Activated B cell treated with CpG ODN at 0.5 μM for 24 hours (primary cell): ENCODE data around the gene MALRD1. TPM values are rescaled to one million over a fixed set of nuclear protein-coding genes. Genes with fewer than 3 reads are reported as not detected.

Source experiments
- ATAC-seq: fragments of 200-7000 bp; cut with Tn5 transposase; one replicate; pipeline ENCODE4 v1.10.0; 2021; ENCODE audit warnings: low read depth, mild to moderate bottlenecking, moderate library complexity
- CTCF ChIA-PET: fragments of 350-600 bp; sonication (Branson Sonifier 250); formaldehyde crosslinking; loops from one replicate; lab custom pipeline; 2021; ENCODE audit warnings: antibody characterized with exemption; lab: Charles Lee
- POLR2A ChIA-PET: fragments of 350-600 bp; sonication (Branson Sonifier 250); formaldehyde crosslinking; loops from one replicate; lab custom pipeline; 2021; ENCODE audit warnings: antibody characterized with exemption; lab: Charles Lee
- DNase-seq: peaks from one replicate; pipeline ENCODE4 v3.0.0; 2022
- H3K27ac Mint-ChIP-seq: one replicate; pipeline ENCODE4 v1.8.0; 2020; ENCODE audit warnings: mixed read lengths
- H3K27me3 Mint-ChIP-seq: one replicate; pipeline ENCODE4 v1.8.0; 2021; ENCODE audit warnings: mixed read lengths
- H3K36me3 Mint-ChIP-seq: one replicate; pipeline ENCODE4 v1.8.0; 2021; ENCODE audit warnings: low read depth, mixed read lengths
- H3K4me1 Mint-ChIP-seq: one replicate; pipeline ENCODE4 v1.8.0; 2021; ENCODE audit warnings: mixed read lengths
- H3K4me3 Mint-ChIP-seq: one replicate; pipeline ENCODE4 v1.8.0; 2020; ENCODE audit warnings: mild to moderate bottlenecking, mixed read lengths
- H3K9me3 Mint-ChIP-seq: one replicate; pipeline ENCODE4 v1.8.0; 2020; ENCODE audit warnings: mixed read lengths
- intact Hi-C: fragments of 100-400 bp; cut with micrococcal nuclease; formaldehyde crosslinking; loops from one replicate; pipeline ENCODE4 v1.15.1; 2024
- total RNA-seq: library from RNA; stranded (reverse); gene quantifications from 2 replicates; pipeline ENCODE4 v1.2.3, GENCODE V29; 2022
- TF ChIP-seq, protein P1 (sequence below): fragments of 200-600 bp; IDR thresholded peaks from one replicate; pipeline ENCODE4 v1.8.0; 2022; ENCODE audit warnings: antibody characterized with exemption, mild to moderate bottlenecking

Gene MALRD1
- total RNA-seq, 1 donor from 2014 or later, result not detected

DNA sequence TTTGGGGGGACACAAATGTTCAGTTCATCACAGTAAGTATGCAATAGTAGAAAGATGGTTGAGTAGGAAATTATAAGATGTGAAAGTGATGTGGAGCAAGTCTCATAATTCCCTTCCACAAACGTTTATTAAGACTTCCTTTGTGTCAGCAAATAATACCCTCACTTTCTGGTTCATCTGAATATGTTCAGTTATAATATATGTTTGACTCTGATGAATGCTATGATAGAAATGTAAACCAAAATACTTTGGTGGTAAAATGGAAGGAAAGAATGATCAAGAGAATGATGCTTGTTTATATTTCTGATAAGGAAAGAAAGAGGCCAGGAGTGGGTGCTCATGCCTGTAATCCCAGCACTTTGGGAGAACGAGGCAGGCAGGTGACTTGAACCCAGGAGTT lies 655.9 kb downstream of the MALRD1 start:
- no peak overlapping the region for H3K4me3 Mint-ChIP-seq
- no peaks in the 10 kb centered on the region for H3K4me1 Mint-ChIP-seq
- ATAC-seq (no peak), DNase-seq (no peak)
- intact Hi-C loops, result no loop called here
- no peaks in the 10 kb centered on the region for H3K36me3 Mint-ChIP-seq
- H3K27ac Mint-ChIP-seq, result no peak overlapping the region
- H3K27me3 Mint-ChIP-seq, result no peaks in the 10 kb centered on the region
- ChIA-PET POLR2A (no interaction called here), CTCF (no interaction called here)
- TF ChIP-seq, protein P1, sequence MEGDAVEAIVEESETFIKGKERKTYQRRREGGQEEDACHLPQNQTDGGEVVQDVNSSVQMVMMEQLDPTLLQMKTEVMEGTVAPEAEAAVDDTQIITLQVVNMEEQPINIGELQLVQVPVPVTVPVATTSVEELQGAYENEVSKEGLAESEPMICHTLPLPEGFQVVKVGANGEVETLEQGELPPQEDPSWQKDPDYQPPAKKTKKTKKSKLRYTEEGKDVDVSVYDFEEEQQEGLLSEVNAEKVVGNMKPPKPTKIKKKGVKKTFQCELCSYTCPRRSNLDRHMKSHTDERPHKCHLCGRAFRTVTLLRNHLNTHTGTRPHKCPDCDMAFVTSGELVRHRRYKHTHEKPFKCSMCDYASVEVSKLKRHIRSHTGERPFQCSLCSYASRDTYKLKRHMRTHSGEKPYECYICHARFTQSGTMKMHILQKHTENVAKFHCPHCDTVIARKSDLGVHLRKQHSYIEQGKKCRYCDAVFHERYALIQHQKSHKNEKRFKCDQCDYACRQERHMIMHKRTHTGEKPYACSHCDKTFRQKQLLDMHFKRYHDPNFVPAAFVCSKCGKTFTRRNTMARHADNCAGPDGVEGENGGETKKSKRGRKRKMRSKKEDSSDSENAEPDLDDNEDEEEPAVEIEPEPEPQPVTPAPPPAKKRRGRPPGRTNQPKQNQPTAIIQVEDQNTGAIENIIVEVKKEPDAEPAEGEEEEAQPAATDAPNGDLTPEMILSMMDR, result no peak
- peaks cover 5% of the 10 kb centered on the region for H3K9me3 Mint-ChIP-seq

DNA sequence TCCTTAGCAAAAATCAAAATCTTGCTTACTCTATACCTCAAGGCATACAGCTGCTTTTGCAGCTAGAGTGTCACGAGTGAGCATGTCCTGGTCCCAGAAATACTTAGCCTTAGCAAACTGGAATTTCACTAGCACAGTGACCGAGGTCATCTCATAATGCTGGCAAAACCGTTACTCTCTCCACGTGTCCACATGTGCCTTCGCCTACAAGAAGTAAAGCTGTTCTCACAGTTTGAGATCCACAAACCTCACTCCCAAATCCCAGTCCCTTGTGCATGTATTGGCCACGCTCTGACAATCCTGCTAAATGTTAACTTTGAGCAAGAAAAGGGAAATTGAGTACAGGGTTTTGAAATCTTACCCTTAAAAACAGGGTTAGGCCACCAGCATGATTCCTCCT lies 656.6 kb downstream of the MALRD1 start:
- H3K27ac Mint-ChIP-seq, result no peak overlapping the region
- DNase-seq, result no peak
- POLR2A ChIA-PET, result no interaction called here
- no peak overlapping the region for H3K4me3 Mint-ChIP-seq
- H3K4me1 Mint-ChIP-seq, result no peaks in the 10 kb centered on the region
- peaks cover 8% of the 10 kb centered on the region for H3K9me3 Mint-ChIP-seq
- CTCF ChIA-PET, result no interaction called here
- no peaks in the 10 kb centered on the region for H3K27me3 Mint-ChIP-seq
- no peaks in the 10 kb centered on the region for H3K36me3 Mint-ChIP-seq
- TF ChIP-seq, protein P1, result no peak
- no peak for ATAC-seq
- intact Hi-C loops, result no loop called here

DNA sequence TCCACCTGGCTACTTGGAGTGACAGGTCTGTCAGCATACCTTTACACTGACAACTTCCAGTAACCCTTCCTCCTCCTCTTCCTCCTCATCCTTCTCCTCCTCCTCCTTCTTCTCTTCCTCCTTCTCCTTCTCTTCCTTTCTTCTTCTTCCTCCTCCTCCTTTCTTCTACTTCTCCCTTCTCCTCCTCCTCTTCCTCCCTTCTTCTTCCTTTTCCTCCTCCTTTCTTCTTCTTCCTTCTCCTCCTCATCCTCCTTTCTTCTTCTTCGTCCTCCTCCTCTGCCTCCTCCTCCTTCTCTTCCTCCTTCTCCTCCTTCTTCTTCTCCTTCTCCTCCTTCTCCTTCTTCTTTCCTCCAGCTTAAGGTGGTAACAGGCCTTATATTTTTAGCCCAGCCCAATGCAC lies 658.3 kb downstream of the MALRD1 start:
- ATAC-seq (no peak), DNase-seq (no peak)
- TF ChIP-seq, protein P1, result no peak
- H3K9me3 Mint-ChIP-seq, result peaks cover 19% of the 10 kb centered on the region
- CTCF ChIA-PET, result no interaction called here
- H3K27ac Mint-ChIP-seq, result no peak overlapping the region
- intact Hi-C loops, result no loop called here
- H3K4me3 Mint-ChIP-seq, result no peak overlapping the region
- H3K27me3 Mint-ChIP-seq, result no peaks in the 10 kb centered on the region
- POLR2A ChIA-PET, result no interaction called here
- no peaks in the 10 kb centered on the region for H3K4me1 Mint-ChIP-seq
- no peaks in the 10 kb centered on the region for H3K36me3 Mint-ChIP-seq

DNA sequence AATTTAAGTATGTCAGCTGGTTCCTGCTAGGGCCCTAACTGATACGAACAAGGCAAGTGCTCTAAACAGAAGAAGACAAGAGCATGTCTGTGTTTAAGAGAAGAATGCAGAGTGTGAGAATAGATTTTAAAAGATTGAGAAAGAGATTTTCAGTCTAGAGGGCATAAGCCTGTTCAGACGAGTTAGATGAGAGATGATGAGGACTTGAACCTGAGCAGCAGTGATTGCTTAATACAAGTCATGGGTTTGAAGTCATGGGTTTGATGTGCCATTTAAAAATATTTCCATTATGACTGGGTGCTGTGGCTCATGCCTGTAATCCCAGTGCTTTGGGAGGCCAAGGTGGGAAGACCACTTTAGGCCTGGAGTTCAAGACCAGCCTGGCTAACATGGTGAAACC lies 658.8 kb downstream of the MALRD1 start:
- POLR2A ChIA-PET, result no interaction called here

DNA sequence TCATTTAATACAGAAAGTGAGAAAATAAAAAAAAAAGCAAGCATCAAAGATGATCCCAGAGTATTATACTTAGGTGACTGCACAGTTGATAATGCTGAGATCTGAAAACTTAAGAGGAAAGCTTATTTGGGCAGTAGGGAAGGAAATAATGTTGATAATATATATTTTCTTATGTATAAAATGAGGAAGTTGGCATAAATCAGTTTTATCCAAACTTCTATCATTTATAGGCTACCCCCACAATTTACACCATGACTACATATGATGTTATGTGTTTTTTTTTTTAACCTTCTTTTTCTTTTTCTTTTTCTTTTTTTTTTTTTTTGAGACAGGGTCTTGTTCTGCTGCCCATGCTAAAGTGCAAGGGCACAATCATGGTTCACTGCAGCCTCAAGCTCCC lies 659.4 kb downstream of the MALRD1 start:
- CTCF ChIA-PET, result no interaction called here

More for the DNA sequence above, 658.8 kb downstream of the MALRD1 start:
- intact Hi-C loops, result no loop called here
- DNase-seq, result no peak
- Mint-ChIP-seq H3K4me1 (no peaks in the 10 kb centered on the region), H3K27ac (no peak overlapping the region), H3K4me3 (no peak overlapping the region), H3K9me3 (peaks cover 22% of the 10 kb centered on the region), H3K36me3 (no peaks in the 10 kb centered on the region), H3K27me3 (no peaks in the 10 kb centered on the region)
- CTCF ChIA-PET, result no interaction called here
- TF ChIP-seq, protein P1, result no peak
- no peak for ATAC-seq

More for the DNA sequence above, 659.4 kb downstream of the MALRD1 start:
- no peak overlapping the region for H3K27ac Mint-ChIP-seq
- intact Hi-C loops, result no loop called here
- POLR2A ChIA-PET, result no interaction called here
- TF ChIP-seq, protein P1, result no peak
- no peak overlapping the region for H3K4me3 Mint-ChIP-seq
- ATAC-seq, result no peak
- peaks cover 27% of the 10 kb centered on the region for H3K9me3 Mint-ChIP-seq
- H3K4me1 Mint-ChIP-seq, result no peaks in the 10 kb centered on the region
- H3K27me3 Mint-ChIP-seq, result no peaks in the 10 kb centered on the region
- H3K36me3 Mint-ChIP-seq, result no peaks in the 10 kb centered on the region
- no peak for DNase-seq
